Measurements from ENCODE around the gene GIGYF2.
"Not testable (repeated sequence)": the region's sequence is repeated elsewhere in the genome, so short reads cannot be mapped to it uniquely, and the experiment has no call there.

The GIGYF2 gene

GRCh38 chr2:232691117-232691516 is 6.0 kb upstream of the GIGYF2 start:
- DNase-seq, result not testable (repeated sequence)

GRCh38 chr2:232693344-232693743 is 3.8 kb upstream of the GIGYF2 start:
- no peak for DNase-seq

GRCh38 chr2:232696609-232697058 is 497 bp upstream of the GIGYF2 start:
- no peak for DNase-seq

- DNase-seq, result no peak
Observed at GRCh38 chr2:232697807-232698110, 628 bp downstream of the GIGYF2 start.

DNA sequence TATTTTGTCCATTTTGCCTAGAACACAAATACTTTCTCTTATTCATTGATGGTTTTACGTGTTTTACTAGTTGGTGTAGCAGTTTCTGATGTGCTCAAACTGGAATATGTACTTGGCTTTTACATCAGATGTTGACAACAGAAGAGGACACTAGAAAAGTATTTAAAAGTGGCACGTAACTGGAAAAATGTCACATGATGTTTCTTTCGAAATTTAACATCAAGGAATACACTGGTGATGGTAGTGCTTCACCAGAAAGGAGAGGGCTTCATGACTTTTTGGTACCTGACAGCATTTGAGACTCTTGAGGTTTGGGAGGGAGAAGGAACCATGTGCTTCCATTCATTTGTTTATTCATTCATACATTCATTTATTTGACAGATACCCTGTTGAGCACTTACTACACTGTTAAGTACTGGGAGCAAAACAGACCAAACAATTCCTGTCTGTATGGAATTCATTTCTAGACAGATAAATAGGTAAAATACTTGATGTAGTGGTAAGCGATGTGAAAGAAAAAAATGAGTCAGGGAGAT is 1.5 kb downstream of the GIGYF2 start:
- no peak for DNase-seq

- DNase-seq, result no peak
Observed at GRCh38 chr2:232699110-232699509, 2.0 kb downstream of the GIGYF2 start.

DNA sequence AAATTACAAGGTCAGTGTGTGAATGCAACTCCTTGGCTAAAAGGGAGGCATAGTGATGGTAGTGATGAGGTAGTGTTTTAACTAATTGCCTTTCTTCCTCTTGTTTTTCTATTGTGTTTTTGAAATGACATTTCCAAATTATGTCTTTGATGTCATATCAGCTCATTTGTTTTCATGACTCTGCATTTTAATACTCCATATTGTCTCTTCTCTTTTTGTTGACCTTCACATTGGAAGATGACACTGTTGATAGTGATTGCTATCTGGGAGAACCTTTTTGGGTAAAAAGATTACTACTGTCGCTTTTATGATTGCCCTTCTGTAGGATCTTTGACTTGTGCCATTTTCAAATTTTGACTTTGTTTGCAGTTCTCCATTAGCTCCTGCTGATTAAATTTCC is 3.0 kb downstream of the GIGYF2 start:
- DNase-seq, result no peak

- no peak for DNase-seq
Observed at GRCh38 chr2:232707076-232707475, 9.9 kb downstream of the GIGYF2 start.

- no peak for DNase-seq
Observed at GRCh38 chr2:232713505-232713904, 16.4 kb downstream of the GIGYF2 start.

- DNase-seq, result no peak
Observed at GRCh38 chr2:232714969-232715368, 17.8 kb downstream of the GIGYF2 start.

- not testable (repeated sequence) for DNase-seq
Observed at GRCh38 chr2:232720056-232720455, 22.9 kb downstream of the GIGYF2 start.

DNA sequence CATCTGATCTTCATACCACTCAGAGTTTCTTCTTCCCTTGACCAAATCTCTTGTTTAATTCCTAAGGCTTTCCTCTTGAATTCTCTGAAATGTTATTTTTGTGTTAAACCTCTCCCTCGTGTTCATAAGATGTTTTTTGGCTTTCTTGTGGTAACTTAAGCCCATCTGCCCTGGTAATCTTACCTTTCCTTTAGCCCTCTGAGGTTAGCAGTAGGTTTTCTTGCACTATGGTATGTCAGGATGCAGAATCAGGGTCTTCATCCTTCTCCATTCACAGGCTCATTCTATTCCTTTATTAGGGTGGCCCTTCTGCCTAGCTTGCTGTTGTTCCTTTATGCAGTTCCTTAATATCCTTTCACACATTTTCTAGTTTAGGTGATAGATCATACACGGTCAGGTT is 24.1 kb downstream of the GIGYF2 start:
- DNase-seq, result no peak

DNA sequence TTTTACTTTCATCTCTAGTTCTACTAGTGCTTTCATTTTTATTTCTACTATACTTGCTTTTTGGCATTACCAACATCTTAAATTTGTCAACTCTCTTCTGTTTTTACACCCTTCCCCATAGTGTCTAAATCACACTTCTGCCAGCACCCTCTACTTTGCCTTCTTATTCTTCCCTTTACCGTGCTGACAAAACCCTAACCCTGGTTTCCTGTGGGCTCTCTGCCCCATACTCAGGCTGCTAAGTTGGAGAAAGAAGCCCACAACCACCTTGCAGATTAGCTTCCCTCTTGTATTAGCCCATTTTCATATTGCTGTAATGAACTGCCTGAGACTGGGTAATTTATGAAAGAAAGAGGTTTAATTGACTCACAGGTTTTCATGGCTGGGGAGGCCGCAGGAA is 24.8 kb downstream of the GIGYF2 start:
- no peak for DNase-seq

GRCh38 chr2:232723027-232723426 is 25.9 kb downstream of the GIGYF2 start:
- no peak for DNase-seq

DNA sequence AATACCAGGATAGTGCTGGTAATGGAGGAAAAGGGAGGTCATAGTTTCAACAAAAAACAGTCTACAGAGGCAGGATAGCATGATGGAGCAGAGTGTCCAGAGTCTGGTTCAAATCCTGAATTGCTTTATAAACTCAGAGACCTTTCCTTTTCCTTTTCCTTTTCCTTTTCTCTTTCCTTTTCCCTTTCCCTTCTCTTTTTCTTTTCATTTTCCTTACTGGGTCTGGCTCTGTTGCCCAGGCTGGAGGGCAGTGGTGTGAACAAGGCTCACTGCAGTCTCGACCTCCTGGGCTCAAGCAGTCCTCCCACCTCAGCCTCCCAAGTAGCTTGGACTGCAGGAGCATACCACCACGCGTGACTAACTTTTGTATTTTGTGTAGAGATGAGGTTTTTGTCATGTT is 31.7 kb downstream of the GIGYF2 start:
- no peak for DNase-seq

GRCh38 chr2:232731470-232731869 is 34.3 kb downstream of the GIGYF2 start:
- no peak for DNase-seq

GRCh38 chr2:232741294-232741693 is 44.2 kb downstream of the GIGYF2 start:
- DNase-seq, result no peak

DNA sequence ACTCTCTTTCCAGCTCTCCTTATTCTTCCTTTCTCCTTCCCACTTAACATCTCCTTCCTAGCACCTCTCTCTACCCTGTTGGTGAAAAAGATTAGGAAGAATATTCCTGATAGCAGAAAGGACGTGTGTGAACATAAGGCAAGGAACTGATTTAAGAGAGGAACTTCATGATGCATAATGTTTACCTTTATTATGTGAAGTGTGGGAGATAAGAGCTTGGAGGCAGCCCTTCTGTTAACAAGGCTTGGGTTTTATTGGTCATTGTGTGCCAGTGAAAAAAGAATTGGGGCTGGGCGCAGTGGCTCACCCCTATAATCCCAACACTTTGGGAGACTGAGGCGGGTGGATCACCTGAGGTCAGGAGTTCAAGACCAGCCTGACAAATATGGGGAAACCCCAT is 44.8 kb downstream of the GIGYF2 start:
- no peak for DNase-seq

DNA sequence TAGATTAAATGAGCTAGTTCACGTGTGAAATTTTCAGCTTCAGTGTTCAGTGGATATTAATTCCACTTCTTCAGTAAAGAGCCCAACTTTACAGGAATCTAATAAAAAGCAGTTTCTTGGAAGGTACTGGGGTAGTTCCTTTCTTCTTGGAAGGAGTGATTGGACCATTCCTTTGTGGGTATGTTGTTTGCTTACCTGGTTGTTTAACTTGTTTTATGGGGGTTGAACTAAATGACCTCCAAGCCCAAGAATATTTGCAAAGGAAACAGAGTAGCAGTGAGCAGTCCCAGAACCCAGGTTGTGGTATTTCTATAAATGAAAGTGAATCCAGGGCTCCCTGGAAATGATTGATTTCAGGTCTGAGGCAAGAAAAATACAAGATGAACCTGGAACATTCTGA is 47.8 kb downstream of the GIGYF2 start:
- DNase-seq, result no peak

- no peak for DNase-seq
Observed at GRCh38 chr2:232748038-232748437, 50.9 kb downstream of the GIGYF2 start.

GRCh38 chr2:232749331-232749730 is 52.2 kb downstream of the GIGYF2 start:
- DNase-seq, result no peak

- no peak for DNase-seq
Observed at GRCh38 chr2:232750135-232750671, 53.1 kb downstream of the GIGYF2 start.

DNA sequence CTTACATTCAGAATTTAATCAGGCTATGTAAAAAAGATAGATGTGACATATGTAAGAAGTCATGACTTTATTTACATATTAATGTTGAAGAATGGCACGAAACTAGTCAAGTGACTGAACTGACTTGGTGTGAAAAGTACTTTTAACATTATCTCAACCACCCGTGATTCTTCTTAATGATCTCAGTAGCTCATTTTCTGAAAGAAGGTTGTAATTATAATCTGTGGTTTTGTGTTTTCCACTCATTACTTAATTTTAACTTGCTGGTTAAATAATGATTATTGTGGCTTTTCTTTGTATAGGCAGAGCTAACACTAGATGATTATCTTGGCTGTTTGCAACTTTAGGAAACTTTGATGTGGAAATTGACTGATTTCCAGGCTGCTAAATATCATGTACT is 60.8 kb downstream of the GIGYF2 start:
- no peak for DNase-seq

DNA sequence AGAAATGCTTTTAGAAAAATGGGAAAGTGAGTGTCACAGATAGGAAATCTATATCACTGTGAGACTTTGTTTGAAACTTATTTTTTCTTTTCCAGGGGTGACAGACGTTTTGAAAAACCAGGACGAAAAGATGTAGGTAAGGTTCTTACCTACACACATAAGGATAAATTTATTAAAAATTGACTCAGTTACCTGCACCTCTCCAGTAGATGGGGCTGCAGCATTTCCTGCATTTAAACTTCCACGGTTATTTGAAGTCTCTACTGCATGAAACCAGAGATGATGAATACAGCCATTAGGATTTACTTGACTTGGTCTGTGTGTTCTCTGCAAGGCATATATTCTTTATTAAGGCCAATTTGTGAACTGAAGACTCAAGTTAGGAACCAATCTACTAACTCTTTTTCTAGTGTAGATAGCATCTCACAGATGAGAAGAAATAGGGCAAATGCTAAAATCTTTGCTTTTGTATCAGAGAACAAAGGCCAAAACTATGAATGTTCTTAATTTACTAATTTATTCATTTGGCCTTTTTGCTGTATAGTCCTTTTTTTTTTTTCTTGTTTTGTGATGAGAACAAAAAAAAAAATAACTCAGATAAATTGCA is 64.3 kb downstream of the GIGYF2 start:
- peak; percentile 18 for DNase-seq

DNA sequence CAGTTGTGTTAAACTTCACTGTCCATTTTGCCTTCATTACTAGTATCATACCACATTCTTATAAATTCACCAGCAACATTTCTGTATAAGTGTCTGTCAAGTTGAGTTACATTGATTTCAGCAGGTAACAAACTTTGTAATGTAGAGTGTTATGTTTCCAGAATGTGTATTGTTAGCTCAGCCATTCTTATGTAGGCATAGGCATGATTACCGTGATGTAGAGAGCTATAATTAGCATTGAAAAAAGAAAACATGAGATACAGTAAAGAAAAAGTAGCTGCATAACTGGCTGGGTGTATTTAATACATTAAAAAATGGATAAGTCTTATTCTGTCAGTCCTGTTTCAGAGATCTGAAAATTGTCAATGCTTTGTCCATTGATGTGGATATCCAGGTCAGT is 70.7 kb downstream of the GIGYF2 start:
- no peak for DNase-seq
